Jurkat, Clone E6-1 (cell line): ENCODE measurements around the gene DHX40.
"Not testable (repeated sequence)": the region's sequence is repeated elsewhere in the genome, so short reads cannot be mapped to it uniquely, and the experiment has no call there.

ENCODE experiments used
- DNase-seq: peaks from one replicate; pipeline ENCODE4 v3.0.0-alpha.2; 2011; ENCODE audit warnings: low read depth, low spot score
- H3K4me3 ChIP-seq: 2 replicates; pipeline ENCODE4 v1.5.1; 2011; ENCODE audit warnings: mild to moderate bottlenecking, low read length, control low read depth, moderate library complexity

Gene DHX40

GRCh38 chr17:59550703-59551102, 14.7 kb upstream of the DHX40 start:
- DNase-seq, result no peak
- no peak overlapping the region for H3K4me3 ChIP-seq

GRCh38 chr17:59558039-59558438, 7.4 kb upstream of the DHX40 start:
- DNase-seq, result no peak
- no peak overlapping the region for H3K4me3 ChIP-seq

DNA sequence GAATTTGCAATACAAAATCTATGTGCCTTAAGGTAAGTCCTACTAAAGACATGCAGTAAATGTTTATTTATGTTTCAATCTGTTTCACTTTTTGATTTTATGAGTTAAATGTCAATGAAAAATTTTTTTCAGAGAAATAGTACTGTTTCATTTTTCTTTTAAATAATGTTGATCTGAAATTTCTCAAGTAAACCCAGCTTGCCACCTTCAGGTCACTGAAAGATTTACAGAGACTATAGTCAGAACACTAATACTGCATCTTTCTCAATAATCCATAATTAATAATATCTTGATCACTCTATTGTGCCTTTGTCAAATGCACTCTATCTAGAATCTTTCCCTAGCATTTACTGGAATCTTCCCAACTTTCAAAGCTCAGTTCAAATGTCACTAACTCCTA, 6.5 kb upstream of the DHX40 start:
- DNase-seq, result no peak

GRCh38 chr17:59561042-59561441, 4.4 kb upstream of the DHX40 start:
- peak; percentile 34 for DNase-seq
- no peak overlapping the region for H3K4me3 ChIP-seq

More for the DNA sequence above, 6.5 kb upstream of the DHX40 start:
- no peak overlapping the region for H3K4me3 ChIP-seq

DNA sequence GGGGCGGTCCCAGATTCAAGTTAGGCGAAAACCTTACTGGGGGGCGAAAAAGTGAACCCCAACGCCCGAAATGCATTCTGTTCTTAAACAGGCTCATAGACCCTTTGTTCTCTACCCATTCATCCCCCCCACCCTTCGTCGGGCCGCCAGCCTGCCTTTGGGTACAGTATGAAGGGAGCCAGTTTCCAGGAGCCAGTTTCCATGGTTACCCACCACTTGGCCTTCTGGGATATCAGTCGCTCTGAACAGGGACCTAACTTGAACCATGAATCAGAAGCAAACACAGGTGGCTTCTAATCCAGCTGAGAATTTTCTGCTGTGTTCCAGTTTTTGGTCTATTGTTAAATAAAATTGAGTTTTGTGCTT, 532 bp downstream of the DHX40 start:
- peak overlapping the region; percentile 95 for H3K4me3 ChIP-seq
- DNase-seq, result peak; percentile 79

- not testable (repeated sequence) for H3K4me3 ChIP-seq, DNase-seq
Observed at GRCh38 chr17:59569151-59569550, 3.7 kb downstream of the DHX40 start.

DNA sequence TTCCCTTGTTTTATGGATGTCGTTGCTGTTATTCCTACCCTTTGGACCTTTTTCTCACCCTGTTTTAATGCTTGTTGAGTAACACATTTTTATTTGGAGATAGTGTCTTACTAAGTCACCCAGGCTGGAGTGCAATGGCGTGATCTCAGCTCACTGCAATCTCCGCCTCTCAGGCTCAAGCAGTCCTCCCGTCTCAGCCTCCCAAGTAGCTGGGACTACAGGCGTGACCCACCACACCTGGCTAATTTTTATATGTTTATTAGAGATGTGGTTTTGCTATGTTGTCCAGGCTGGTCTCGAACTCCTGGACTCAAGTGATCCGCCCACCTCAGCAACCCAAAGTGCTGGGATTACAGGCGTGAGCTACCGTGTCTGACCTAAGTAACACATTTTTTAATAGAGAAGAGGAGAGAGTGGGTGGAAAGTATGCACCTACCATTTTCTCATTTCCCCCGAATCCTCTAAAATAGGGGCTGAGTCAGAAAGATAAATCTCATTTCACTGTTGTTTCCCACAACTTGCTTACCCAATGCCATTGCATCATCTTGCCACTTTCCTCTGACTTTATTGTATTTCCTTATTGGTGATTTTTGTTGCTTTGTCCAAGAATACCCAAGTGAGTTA, 7.0 kb downstream of the DHX40 start:
- H3K4me3 ChIP-seq, result no peak overlapping the region
- no peak for DNase-seq

DNA sequence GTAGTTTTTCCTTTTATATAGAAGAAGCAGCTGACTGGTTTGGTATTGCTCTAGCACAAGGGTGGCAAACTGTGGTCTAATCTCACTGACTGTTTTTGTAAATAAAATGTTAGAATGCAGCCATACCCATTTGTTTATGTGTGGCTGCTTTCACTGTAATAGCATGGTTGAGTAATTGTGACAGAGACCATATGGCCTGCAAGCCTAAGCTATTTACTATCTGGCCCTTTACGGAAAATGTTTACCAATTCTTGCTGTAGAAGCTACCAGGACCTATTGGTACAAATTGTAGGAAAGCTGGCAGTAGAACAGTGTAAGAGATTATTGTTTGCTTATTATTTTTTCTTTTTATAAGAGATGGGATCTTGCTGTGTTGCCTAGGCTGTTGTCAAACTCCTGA, 18.8 kb downstream of the DHX40 start:
- H3K4me3 ChIP-seq, DNase-seq: not testable (repeated sequence)

GRCh38 chr17:59600169-59600568, 34.8 kb downstream of the DHX40 start:
- no peak overlapping the region for H3K4me3 ChIP-seq
- no peak for DNase-seq

DNA sequence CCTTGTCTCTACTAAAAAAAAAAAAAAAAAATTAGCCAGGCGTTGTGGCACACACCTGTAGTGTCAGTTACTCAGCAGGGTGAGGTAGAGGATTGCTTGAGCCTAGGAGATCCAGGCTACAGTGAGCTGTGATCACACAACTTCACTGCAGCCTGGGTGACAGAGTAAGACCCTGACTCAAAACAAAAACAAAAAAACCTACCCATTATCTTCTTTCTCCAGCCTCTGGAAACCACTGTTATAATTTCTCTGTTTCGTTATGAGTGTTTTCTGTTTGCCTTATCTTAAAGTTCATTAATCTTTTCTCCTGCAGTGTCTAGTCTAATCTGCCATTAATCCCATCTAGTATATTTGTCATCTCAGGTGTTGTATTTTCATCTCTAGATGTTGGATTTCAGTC, 35.7 kb downstream of the DHX40 start:
- DNase-seq, result no peak
- H3K4me3 ChIP-seq, result no peak overlapping the region

DNA sequence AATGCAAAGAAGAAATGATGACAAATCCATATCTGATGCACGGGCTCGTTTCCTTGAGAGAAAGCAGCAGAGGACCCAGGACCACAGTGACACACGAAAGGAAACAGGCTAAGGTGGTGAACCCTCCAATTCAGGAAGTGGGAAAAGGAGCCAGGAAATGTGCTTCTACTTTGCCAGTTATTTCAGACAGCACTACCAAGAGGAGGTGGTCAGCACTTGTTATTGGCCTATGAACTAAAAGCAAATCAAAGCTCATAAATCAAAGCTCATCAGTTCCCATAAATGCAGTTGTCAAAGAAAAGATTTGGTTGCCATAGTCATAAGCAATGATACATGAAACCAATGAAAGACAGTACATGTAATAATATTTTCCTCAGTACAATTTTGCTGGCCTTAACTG, 41.7 kb downstream of the DHX40 start:
- no peak overlapping the region for H3K4me3 ChIP-seq
- no peak for DNase-seq

DNA sequence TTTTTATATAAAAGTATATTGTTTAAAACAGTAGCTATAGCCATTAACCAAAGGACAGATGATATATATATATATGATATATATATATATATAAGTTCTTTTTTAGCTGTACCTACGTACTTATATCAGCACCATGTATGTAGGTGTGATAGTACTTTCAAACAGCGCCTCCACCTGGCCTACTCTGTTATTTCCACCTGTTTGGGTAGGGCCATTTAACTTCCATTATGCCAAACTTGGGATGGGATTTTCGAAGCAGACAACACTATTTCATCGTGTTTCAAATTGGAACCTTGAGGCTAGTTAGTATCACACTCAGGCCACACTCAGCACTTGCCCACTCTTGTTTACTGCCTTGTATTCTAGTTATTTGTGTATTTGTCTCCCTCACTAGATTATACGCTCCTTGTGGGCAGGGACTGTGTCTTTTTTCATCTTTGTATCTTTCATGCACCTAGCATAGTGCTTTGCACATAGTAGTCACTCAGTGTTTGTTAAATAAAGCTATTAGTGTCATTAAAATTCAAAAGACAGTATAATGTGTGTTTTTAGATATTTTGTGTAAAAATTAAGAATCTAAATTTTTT, 42.5 kb downstream of the DHX40 start:
- DNase-seq, result no peak
- no peak overlapping the region for H3K4me3 ChIP-seq

GRCh38 chr17:59611503-59611902, 46.1 kb downstream of the DHX40 start:
- no peak for DNase-seq
- H3K4me3 ChIP-seq, result no peak overlapping the region

- no peak for DNase-seq
- H3K4me3 ChIP-seq, result no peak overlapping the region
Observed at GRCh38 chr17:59616253-59616920, 51.0 kb downstream of the DHX40 start.

- no peak overlapping the region for H3K4me3 ChIP-seq
- no peak for DNase-seq
Observed at GRCh38 chr17:59617156-59617732, 51.8 kb downstream of the DHX40 start.

DNA sequence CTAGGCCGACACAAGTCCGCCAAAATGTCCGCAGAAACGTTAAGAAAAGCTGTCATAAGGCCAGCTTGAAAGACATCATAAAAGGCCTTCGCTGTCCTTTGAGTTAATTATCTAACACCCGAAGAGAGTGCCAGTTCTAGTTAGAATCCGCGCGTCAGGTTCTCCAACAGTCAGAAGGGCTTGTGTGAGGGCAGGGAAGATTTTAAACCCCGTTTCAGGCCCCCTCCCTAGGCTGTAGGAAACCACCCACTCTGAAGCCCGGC, 53.6 kb downstream of the DHX40 start:
- DNase-seq, result no peak
- peak overlapping the region; percentile 93 for H3K4me3 ChIP-seq

DNA sequence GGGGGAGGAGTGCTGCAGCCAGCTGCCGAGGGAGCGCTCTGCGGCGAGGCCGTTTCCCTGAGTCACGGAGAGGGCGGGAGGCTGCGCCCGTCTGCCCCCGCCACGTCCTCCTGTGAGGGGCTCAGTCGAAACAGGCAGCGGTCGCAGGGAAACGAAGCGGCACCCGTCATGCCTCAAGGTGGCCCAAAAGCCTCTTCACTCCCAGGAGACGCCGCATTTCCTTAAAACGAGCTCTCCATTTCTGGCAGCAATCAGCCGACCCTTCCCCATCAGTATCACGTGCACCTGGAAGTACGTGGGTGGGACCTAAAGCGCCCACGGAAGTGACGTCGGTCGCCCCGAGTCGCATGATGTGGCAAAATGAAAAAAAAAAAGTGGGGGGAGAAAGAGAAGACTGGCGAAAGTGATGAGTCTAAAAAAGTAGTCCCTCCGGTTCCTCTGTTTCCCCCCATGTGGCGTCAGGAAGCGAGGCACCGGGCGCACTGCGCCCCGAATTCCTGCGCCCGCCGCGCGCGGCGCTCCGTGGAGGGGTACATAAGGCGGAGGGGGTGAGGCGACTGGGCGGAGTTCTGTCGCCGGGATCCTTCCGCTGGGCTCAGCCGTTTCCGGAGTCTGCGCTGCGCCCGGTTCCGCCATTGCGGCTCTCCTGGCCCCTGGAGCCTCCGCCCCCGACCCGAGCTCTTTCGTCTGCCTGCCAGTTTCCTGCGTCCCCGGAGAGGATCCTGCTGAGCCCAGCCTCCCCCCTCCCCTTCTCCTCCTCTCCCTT, 54.1 kb downstream of the DHX40 start, which contains the start of gene CLTC:
CLTC (plus strand) TSS at position 598 of the 766 bp plus-strand sequence. CDS start 237 bp downstream, outside the sequence.
- H3K4me3 ChIP-seq, result peak within 1 kb of the TSS; percentile 93
- peak; percentile 97 for DNase-seq

GRCh38 chr17:59620064-59620359, 54.6 kb downstream of the DHX40 start:
- DNase-seq, result no peak
- peak overlapping the region; percentile 93 for H3K4me3 ChIP-seq

DNA sequence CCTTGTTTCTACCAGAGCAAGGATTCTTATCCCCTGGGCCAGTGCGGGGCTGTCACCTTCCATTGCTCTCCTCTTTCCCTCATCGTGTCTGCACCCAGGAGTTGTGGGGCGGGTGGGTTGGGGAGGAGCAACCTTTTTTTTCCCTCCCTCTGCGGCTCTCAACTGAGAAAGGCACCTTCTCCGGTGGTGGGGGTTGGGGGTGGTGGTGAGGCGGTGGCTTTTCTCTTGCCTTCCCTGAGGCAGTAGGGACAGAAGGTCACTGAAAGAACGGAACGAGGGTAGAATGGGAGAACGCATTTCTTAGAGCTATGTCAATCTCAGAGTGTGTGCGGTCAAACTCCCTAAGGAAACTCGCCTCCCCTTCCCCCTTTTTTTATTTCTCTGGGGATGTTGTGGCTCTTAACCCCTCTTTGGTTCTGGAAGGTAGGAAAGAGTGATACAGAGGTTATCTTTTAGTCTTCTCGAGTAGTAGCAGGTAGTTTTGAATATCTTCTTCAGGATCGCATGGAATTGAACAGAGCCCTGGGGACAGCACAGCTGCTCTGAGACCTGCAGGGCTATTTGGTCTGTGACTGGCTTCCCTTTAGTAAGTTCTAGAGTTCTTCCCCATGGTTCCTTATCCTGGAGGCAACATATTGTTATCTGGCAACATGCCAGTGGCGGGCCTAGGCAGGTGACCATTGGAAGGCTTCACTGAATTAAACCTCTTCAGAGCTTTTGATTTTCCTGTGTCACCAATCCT, 55.3 kb downstream of the DHX40 start:
- peak overlapping the region; percentile 93 for H3K4me3 ChIP-seq
- DNase-seq, result peak; percentile 59
